OCI-LY3 (cell line): ENCODE measurements around the gene IPP.
"Not testable (repeated sequence)": the region's sequence is repeated elsewhere in the genome, so short reads cannot be mapped to it uniquely, and the experiment has no call there.

Source experiments
- H2AFZ ChIP-seq: fragments of 200-600, 300-600 bp; shearing (Covaris generic); 2 replicates; pipeline ENCODE4 v1.6.0; 2014; ENCODE audit warnings: antibody characterized with exemption, low read depth, low read length
- H3K27ac ChIP-seq: fragments of 200-600, 300-600 bp; sonication (generic); 2 replicates; pipeline ENCODE4 v1.5.1; 2014; ENCODE audit warnings: mild to moderate bottlenecking, low read length, moderate library complexity, mixed read lengths
- H3K27me3 ChIP-seq: fragments of 200-600, 300-600 bp; sonication (generic); 2 replicates; pipeline ENCODE4 v1.6.1; 2014; ENCODE audit warnings: low read depth, low read length, mixed read lengths
- H3K36me3 ChIP-seq: fragments of 200-600, 300-600 bp; sonication (generic); replicated peaks from 2 replicates; pipeline ENCODE3; 2014; ENCODE audit warnings: low read depth, low read length, mixed read lengths
- H3K4me1 ChIP-seq: fragments of 300-600, 200-600 bp; sonication (generic); 2 replicates; pipeline ENCODE4 v1.6.1; 2014; ENCODE audit warnings: low read length, mixed read lengths
- H3K4me2 ChIP-seq: fragments of 200-600, 300-600 bp; sonication (generic); 2 replicates; pipeline ENCODE4 v1.6.1; 2014; ENCODE audit warnings: low read length, mixed read lengths
- H3K4me3 ChIP-seq: fragments of 300-600, 200-600 bp; sonication (generic); 2 replicates; pipeline ENCODE4 v1.5.1; 2014; ENCODE audit warnings: antibody characterized with exemption, mild to moderate bottlenecking, low read length, moderate library complexity
- H3K79me2 ChIP-seq: fragments of 300-600, 200-600 bp; shearing (Covaris generic); 2 replicates; pipeline ENCODE4 v1.6.1; 2014; ENCODE audit warnings: mild to moderate bottlenecking, low read length, mixed read lengths
- H3K9ac ChIP-seq: fragments of 300-600, 200-600 bp; shearing (Covaris generic); 2 replicates; pipeline ENCODE4 v1.6.0; 2014; ENCODE audit warnings: mild to moderate bottlenecking, low read length, moderate library complexity
- H3K9me3 ChIP-seq: fragments of 200-600, 300-600 bp; shearing (Covaris generic); 2 replicates; pipeline ENCODE4 v1.6.1; 2014; ENCODE audit warnings: low read length, mixed read lengths; ENCODE audit not compliant: insufficient read depth
- H4K20me1 ChIP-seq: fragments of 200-600, 300-600 bp; sonication (generic); 2 replicates; pipeline ENCODE4 v1.6.1; 2016; ENCODE audit warnings: low read length, mixed read lengths; ENCODE audit not compliant: insufficient read depth
- CTCF ChIP-seq: fragments of 200-600, 300-600 bp; sonication (generic); IDR thresholded peaks from 2 replicates; pipeline ENCODE4 v1.5.1; 2014; ENCODE audit warnings: antibody characterized with exemption, low read length, low read depth
- EZH2phosphoT487 ChIP-seq: fragments of 200-600 bp; shearing (Covaris generic); IDR thresholded peaks from 2 replicates; pipeline ENCODE4 v1.6.1; 2018; ENCODE audit warnings: antibody characterized with exemption, mixed run types, low read depth

IPP gene

GRCh38 chr1:45713711-45714110 lies 36.7 kb downstream of the IPP start:
- Histone ChIP-seq H3K9ac (no peak overlapping the region), H3K27ac (no peak overlapping the region), H3K9me3 (no peaks in the 10 kb centered on the region), H3K36me3 (no peaks in the 10 kb centered on the region), H3K4me3 (no peak overlapping the region), H3K27me3 (no peaks in the 10 kb centered on the region), H3K4me2 (no peak overlapping the region), H2AFZ (no peak overlapping the region), H3K4me1 (no peaks in the 10 kb centered on the region), H3K79me2 (no peaks in the 10 kb centered on the region), H4K20me1 (no peaks in the 10 kb centered on the region)
- TF ChIP-seq EZH2phosphoT487 (no peak), CTCF (no peak)

- no peak for TF ChIP-seq EZH2phosphoT487
- no peak for TF ChIP-seq CTCF
- no peak overlapping the region for H3K27ac ChIP-seq
- no peaks in the 10 kb centered on the region for H4K20me1 ChIP-seq
- H3K9me3 ChIP-seq = no peaks in the 10 kb centered on the region
- no peak overlapping the region for H3K4me2 ChIP-seq
- no peaks in the 10 kb centered on the region for H3K4me1 ChIP-seq
- no peak overlapping the region for H3K4me3 ChIP-seq
- no peaks in the 10 kb centered on the region for H3K27me3 ChIP-seq
- H3K36me3 ChIP-seq = no peaks in the 10 kb centered on the region
- no peak overlapping the region for H2AFZ ChIP-seq
- H3K79me2 ChIP-seq = no peaks in the 10 kb centered on the region
- no peak overlapping the region for H3K9ac ChIP-seq
These were observed 45.8 kb downstream of the IPP start for GRCh38 chr1:45704637-45705036.

GRCh38 chr1:45694823-45695222 lies 55.6 kb downstream of the IPP start:
- Histone ChIP-seq H3K4me1 (no peaks in the 10 kb centered on the region), H3K36me3 (peaks cover 11% of the 10 kb centered on the region)

GRCh38 chr1:45693811-45694210 lies 56.6 kb downstream of the IPP start:
- not testable (repeated sequence) for H3K4me3 ChIP-seq, H3K27ac ChIP-seq
- H3K36me3 ChIP-seq = peaks cover 11% of the 10 kb centered on the region

More at GRCh38 chr1:45694823-45695222, 55.6 kb downstream of the IPP start:
- no peaks in the 10 kb centered on the region for H3K27me3 ChIP-seq
- no peaks in the 10 kb centered on the region for H4K20me1 ChIP-seq
- no peak overlapping the region for H3K4me3 ChIP-seq
- H3K9ac ChIP-seq = no peak overlapping the region
- TF ChIP-seq EZH2phosphoT487 (no peak), CTCF (no peak)
- no peak overlapping the region for H2AFZ ChIP-seq
- no peak overlapping the region for H3K4me2 ChIP-seq
- H3K27ac ChIP-seq = no peak overlapping the region
- peaks cover 17% of the 10 kb centered on the region for H3K79me2 ChIP-seq
- no peaks in the 10 kb centered on the region for H3K9me3 ChIP-seq

More at GRCh38 chr1:45693811-45694210, 56.6 kb downstream of the IPP start:
- H3K9ac ChIP-seq, H3K4me2 ChIP-seq, H3K9me3 ChIP-seq, H3K27me3 ChIP-seq, H3K4me1 ChIP-seq, H4K20me1 ChIP-seq, H2AFZ ChIP-seq: not testable (repeated sequence)
- H3K79me2 ChIP-seq = peaks cover 27% of the 10 kb centered on the region
